ENCODE data around the gene RNF150. TPM values are rescaled to one million over a fixed set of nuclear protein-coding genes. Genes with fewer than 3 reads are reported as not detected.

The RNF150 gene
- polyA plus RNA-seq, 1 donor from 2014 or later, result 15.3 TPM

DNA sequence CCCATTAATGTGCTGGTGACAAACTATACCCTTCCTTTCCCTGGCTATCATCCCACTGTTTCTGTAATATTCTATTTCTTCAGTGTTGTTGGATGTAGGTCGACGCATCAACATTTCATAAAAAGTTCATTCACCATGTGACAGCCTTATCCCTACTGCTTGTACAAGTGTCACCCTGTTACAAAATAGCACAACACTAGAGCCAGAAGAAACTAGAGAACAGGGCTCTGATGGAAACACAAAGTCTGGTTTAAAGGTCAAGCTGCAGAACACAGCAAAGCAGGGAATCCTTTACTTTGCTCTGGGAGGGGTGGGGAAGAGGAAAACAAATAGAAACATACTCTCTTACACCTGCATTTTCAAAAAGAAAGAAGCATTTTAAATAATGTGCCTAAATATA lies 245.8 kb downstream of the RNF150 start:
- Histone ChIP-seq H3K4me3 (ENCODE audit: low read length) (no peak overlapping the region), H3K79me2 (replicated peaks; ENCODE audit: insufficient read depth, low read length) (no peaks in the 10 kb centered on the region), H3K4me2 (ENCODE audit: low read length) (no peak overlapping the region), H3F3A (ENCODE audit: insufficient read depth, low read length, poor library complexity, severe bottlenecking) (no peaks in the 10 kb centered on the region), H2AFZ (ENCODE audit: low read depth, low read length) (no peak overlapping the region), H3K27me3 (ENCODE audit: insufficient read depth, low read depth, low read length) (no peaks in the 10 kb centered on the region), H3K27ac (ENCODE audit: low read length) (no peak overlapping the region), H3K9me3 (ENCODE audit: low read length) (peaks cover 4% of the 10 kb centered on the region), H3K36me3 (ENCODE audit: insufficient read depth, low read length) (no peaks in the 10 kb centered on the region), H4K20me1 (ENCODE audit: insufficient read depth) (no peaks in the 10 kb centered on the region), H3K9ac (ENCODE audit: low read length) (no peak overlapping the region), H3K9me2 (ENCODE audit: insufficient read depth, low read length) (no peaks in the 10 kb centered on the region)
- TF ChIP-seq MXI1 (conservative IDR thresholded peaks at IDR 0.05; ENCODE audit: poor library complexity, severe bottlenecking) (no peak), EZH2 (IDR thresholded peaks at IDR 0.05; ENCODE audit: borderline replicate concordance, insufficient read depth, low read length, poor library complexity, severe bottlenecking) (no peak), TAF1 (IDR thresholded peaks at IDR 0.05; ENCODE audit: low read depth) (no peak), POLR2AphosphoS5 (IDR thresholded peaks at IDR 0.05) (no peak), SMC3 (conservative IDR thresholded peaks at IDR 0.05; ENCODE audit: poor library complexity) (no peak), RAD21 (conservative IDR thresholded peaks at IDR 0.05) (no peak), EP300 (conservative IDR thresholded peaks at IDR 0.05; ENCODE audit: poor library complexity, severe bottlenecking) (no peak)
- TF ChIP-seq, protein P1, sequence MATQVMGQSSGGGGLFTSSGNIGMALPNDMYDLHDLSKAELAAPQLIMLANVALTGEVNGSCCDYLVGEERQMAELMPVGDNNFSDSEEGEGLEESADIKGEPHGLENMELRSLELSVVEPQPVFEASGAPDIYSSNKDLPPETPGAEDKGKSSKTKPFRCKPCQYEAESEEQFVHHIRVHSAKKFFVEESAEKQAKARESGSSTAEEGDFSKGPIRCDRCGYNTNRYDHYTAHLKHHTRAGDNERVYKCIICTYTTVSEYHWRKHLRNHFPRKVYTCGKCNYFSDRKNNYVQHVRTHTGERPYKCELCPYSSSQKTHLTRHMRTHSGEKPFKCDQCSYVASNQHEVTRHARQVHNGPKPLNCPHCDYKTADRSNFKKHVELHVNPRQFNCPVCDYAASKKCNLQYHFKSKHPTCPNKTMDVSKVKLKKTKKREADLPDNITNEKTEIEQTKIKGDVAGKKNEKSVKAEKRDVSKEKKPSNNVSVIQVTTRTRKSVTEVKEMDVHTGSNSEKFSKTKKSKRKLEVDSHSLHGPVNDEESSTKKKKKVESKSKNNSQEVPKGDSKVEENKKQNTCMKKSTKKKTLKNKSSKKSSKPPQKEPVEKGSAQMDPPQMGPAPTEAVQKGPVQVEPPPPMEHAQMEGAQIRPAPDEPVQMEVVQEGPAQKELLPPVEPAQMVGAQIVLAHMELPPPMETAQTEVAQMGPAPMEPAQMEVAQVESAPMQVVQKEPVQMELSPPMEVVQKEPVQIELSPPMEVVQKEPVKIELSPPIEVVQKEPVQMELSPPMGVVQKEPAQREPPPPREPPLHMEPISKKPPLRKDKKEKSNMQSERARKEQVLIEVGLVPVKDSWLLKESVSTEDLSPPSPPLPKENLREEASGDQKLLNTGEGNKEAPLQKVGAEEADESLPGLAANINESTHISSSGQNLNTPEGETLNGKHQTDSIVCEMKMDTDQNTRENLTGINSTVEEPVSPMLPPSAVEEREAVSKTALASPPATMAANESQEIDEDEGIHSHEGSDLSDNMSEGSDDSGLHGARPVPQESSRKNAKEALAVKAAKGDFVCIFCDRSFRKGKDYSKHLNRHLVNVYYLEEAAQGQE (IDR thresholded peaks at IDR 0.05; ENCODE audit: borderline replicate concordance), result no peak
- TF ChIP-seq, protein P2, sequence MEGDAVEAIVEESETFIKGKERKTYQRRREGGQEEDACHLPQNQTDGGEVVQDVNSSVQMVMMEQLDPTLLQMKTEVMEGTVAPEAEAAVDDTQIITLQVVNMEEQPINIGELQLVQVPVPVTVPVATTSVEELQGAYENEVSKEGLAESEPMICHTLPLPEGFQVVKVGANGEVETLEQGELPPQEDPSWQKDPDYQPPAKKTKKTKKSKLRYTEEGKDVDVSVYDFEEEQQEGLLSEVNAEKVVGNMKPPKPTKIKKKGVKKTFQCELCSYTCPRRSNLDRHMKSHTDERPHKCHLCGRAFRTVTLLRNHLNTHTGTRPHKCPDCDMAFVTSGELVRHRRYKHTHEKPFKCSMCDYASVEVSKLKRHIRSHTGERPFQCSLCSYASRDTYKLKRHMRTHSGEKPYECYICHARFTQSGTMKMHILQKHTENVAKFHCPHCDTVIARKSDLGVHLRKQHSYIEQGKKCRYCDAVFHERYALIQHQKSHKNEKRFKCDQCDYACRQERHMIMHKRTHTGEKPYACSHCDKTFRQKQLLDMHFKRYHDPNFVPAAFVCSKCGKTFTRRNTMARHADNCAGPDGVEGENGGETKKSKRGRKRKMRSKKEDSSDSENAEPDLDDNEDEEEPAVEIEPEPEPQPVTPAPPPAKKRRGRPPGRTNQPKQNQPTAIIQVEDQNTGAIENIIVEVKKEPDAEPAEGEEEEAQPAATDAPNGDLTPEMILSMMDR (IDR thresholded peaks at IDR 0.05; ENCODE audit: poor library complexity, severe bottlenecking), result no peak

GRCh38 chr4:140884431-140885058 lies 248.7 kb downstream of the RNF150 start:
- Histone ChIP-seq H4K20me1 (ENCODE audit: insufficient read depth) (no peaks in the 10 kb centered on the region), H3K36me3 (ENCODE audit: insufficient read depth, low read length) (no peaks in the 10 kb centered on the region), H3K9me3 (ENCODE audit: low read length) (peaks cover 4% of the 10 kb centered on the region), H3K27me3 (ENCODE audit: insufficient read depth, low read depth, low read length) (no peaks in the 10 kb centered on the region), H3K4me3 (ENCODE audit: low read length) (no peak overlapping the region), H3K9ac (ENCODE audit: low read length) (no peak overlapping the region), H3F3A (ENCODE audit: insufficient read depth, low read length, poor library complexity, severe bottlenecking) (no peaks in the 10 kb centered on the region), H3K4me2 (ENCODE audit: low read length) (no peak overlapping the region), H3K27ac (ENCODE audit: low read length) (no peak overlapping the region), H2AFZ (ENCODE audit: low read depth, low read length) (no peak overlapping the region), H3K79me2 (replicated peaks; ENCODE audit: insufficient read depth, low read length) (no peaks in the 10 kb centered on the region), H3K9me2 (ENCODE audit: insufficient read depth, low read length) (no peaks in the 10 kb centered on the region)
- no peak for TF ChIP-seq TAF1 (IDR thresholded peaks at IDR 0.05; ENCODE audit: low read depth)
- peak; percentile 40 for TF ChIP-seq SMC3 (conservative IDR thresholded peaks at IDR 0.05; ENCODE audit: poor library complexity)
- TF ChIP-seq, protein P2 (IDR thresholded peaks at IDR 0.05; ENCODE audit: poor library complexity, severe bottlenecking), result peak; percentile 52
- peak; percentile 48 for TF ChIP-seq RAD21 (conservative IDR thresholded peaks at IDR 0.05)
- TF ChIP-seq, protein P1 (IDR thresholded peaks at IDR 0.05; ENCODE audit: borderline replicate concordance), result no peak

All from neural cell (in vitro differentiated cells).